B cell (primary cell): ENCODE measurements around the gene EVA1A. TPM values are rescaled to one million over a fixed set of nuclear protein-coding genes. Genes with fewer than 3 reads are reported as not detected.

Experiments used
- ATAC-seq: fragments of 200-7000 bp; cut with Tn5 transposase; one replicate; pipeline ENCODE4 v1.10.0; 2021; ENCODE audit warnings: low read depth, mild to moderate bottlenecking, moderate number of reproducible peaks, moderate library complexity
- CTCF ChIA-PET: fragments of 350-600 bp; sonication (Branson Sonifier 250); formaldehyde crosslinking; loops from one replicate; lab custom pipeline; 2021; ENCODE audit warnings: antibody characterized with exemption, inconsistent platforms; lab: Charles Lee
- POLR2A ChIA-PET: fragments of 350-600 bp; sonication (Branson Sonifier 250); formaldehyde crosslinking; loops from one replicate; lab custom pipeline; 2021; ENCODE audit warnings: antibody characterized with exemption; lab: Charles Lee
- DNase-seq: peaks from one replicate; pipeline ENCODE4 v3.0.0; 2013
- H2AFZ ChIP-seq: 2 replicates; pipeline ENCODE4 v1.6.1; 2012; ENCODE audit warnings: mild to moderate bottlenecking, low read depth, low read length; ENCODE audit not compliant: insufficient read depth, poor library complexity, severe bottlenecking
- H3K27ac ChIP-seq, 2 donors: 1 replicate in 1 of 2; 2 replicates in 1 of 2; pipeline ENCODE4 v1.5.1; 2012 to 2013; ENCODE audit warnings: low read length in 2 of 2, mild to moderate bottlenecking in 2 of 2, moderate library complexity in 1 of 2
- H3K27me3 ChIP-seq, 4 experiments: fragments of 200-600 bp in 1 of 4; sonication (generic) in 1 of 4; replicated peaks in 1 of 4; 1 replicate in 2 of 4; 2 replicates in 2 of 4; pipeline versions ENCODE4 v1.6.1 to v1.7.0; 2013 to 2016; ENCODE audit warnings: low read length in 3 of 4, mild to moderate bottlenecking in 2 of 4, mixed read lengths in 1 of 4, moderate library complexity in 1 of 4; ENCODE audit not compliant: insufficient read depth in 4 of 4, control insufficient read depth in 3 of 4; ENCODE audit errors: control extremely low read depth in 1 of 4
- H3K36me3 ChIP-seq, 2 experiments: replicated peaks in 1 of 2; 1 replicate in 1 of 2; 2 replicates in 1 of 2; pipeline versions ENCODE4 v1.6.1 to v1.7.1; 2013; ENCODE audit warnings: low read length in 1 of 2; ENCODE audit not compliant: insufficient read depth in 2 of 2, control insufficient read depth in 1 of 2; ENCODE audit errors: control extremely low read depth in 1 of 2, extremely low read depth in 1 of 2
- H3K4me1 ChIP-seq, 2 donors: fragments of 200-600 bp in 1 of 2; sonication (generic) in 1 of 2; 1 replicate in 1 of 2; 2 replicates in 1 of 2; pipeline versions ENCODE4 v1.5.1 to v1.6.1; 2013 to 2017; ENCODE audit warnings: low read length in 2 of 2; ENCODE audit not compliant: control insufficient read depth in 2 of 2, insufficient read depth in 2 of 2
- H3K4me2 ChIP-seq: replicated peaks from 2 replicates; pipeline ENCODE3; 2012; ENCODE audit warnings: mild to moderate bottlenecking, low read depth, low read length; ENCODE audit not compliant: poor library complexity, severe bottlenecking
- H3K4me3 ChIP-seq, 5 experiments: fragments of 200-600 bp in 1 of 5; sonication (generic) in 1 of 5; 1 replicate in 3 of 5; 2 replicates in 2 of 5; pipeline versions ENCODE4 v1.5.1 to v1.7.0; 2011 to 2016; ENCODE audit warnings: low read length in 4 of 5, mild to moderate bottlenecking in 4 of 5, low read depth in 2 of 5, control low read depth in 1 of 5, moderate library complexity in 1 of 5; ENCODE audit not compliant: insufficient read depth in 1 of 5; ENCODE audit errors: control extremely low read depth in 1 of 5, extremely low read depth in 1 of 5
- H3K79me2 ChIP-seq: fragments of 200-600 bp; sonication (generic); one replicate; pipeline ENCODE4 v1.6.0; 2016; ENCODE audit warnings: low read length; ENCODE audit not compliant: control insufficient read depth, insufficient read depth
- H3K9ac ChIP-seq: fragments of 200-600 bp; sonication (generic); 2 replicates; pipeline ENCODE4 v1.6.1; 2017; ENCODE audit warnings: mild to moderate bottlenecking, low read length, moderate library complexity
- H3K9me3 ChIP-seq, 3 donors: one replicate each; pipeline versions ENCODE4 v1.6.1 to v1.7.1; 2013; ENCODE audit warnings: low read length in 2 of 3; ENCODE audit not compliant: control insufficient read depth in 2 of 3, insufficient read depth in 1 of 3; ENCODE audit errors: control extremely low read depth in 1 of 3
- H4K20me1 ChIP-seq: 2 replicates; pipeline ENCODE4 v1.6.0; 2012; ENCODE audit warnings: mild to moderate bottlenecking, low read length; ENCODE audit not compliant: insufficient read depth, control insufficient read depth, poor library complexity, severe bottlenecking
- H3K27ac Mint-ChIP-seq: one replicate; pipeline ENCODE4 v1.8.0; 2021; ENCODE audit warnings: mixed read lengths
- H3K27me3 Mint-ChIP-seq: one replicate; pipeline ENCODE4 v1.8.0; 2021; ENCODE audit warnings: mixed read lengths
- H3K4me1 Mint-ChIP-seq: one replicate; pipeline ENCODE4 v1.8.0; 2021; ENCODE audit warnings: mixed read lengths
- H3K4me3 Mint-ChIP-seq: one replicate; pipeline ENCODE4 v1.8.0; 2021; ENCODE audit warnings: mixed read lengths
- H3K9me3 Mint-ChIP-seq: one replicate; pipeline ENCODE4 v1.8.0; 2022; ENCODE audit warnings: mixed read lengths; ENCODE audit not compliant: insufficient read depth
- EZH2 ChIP-seq: IDR thresholded peaks from 2 replicates; pipeline ENCODE4 v1.6.1; 2012; ENCODE audit warnings: borderline replicate concordance, low read depth, mild to moderate bottlenecking, moderate library complexity, low read length; ENCODE audit not compliant: insufficient read depth, poor library complexity, severe bottlenecking
- WGBS: methylation state at CpG from one replicate; pipeline ENCODE4 v1.1.5; 2013; ENCODE audit warnings: missing lambda C conversion rate; ENCODE audit not compliant: insufficient coverage; 5-methylcytosine and 5-hydroxymethylcytosine counted together
- intact Hi-C: fragments of 100-400 bp; cut with micrococcal nuclease; formaldehyde crosslinking; loops from one replicate; pipeline ENCODE4 v1.10.0; 2022
- polyA plus RNA-seq: library from polyadenylated mRNA; depleted of rRNA; stranded (reverse); fragments of >200 nt; gene quantifications from 2 replicates; pipeline ENCODE4 v1.2.3, GENCODE V29; 2012
- total RNA-seq, 2 donors: library from RNA; stranded (reverse); fragments of 120-200 nt in 1 of 2; gene quantifications; 1 replicate in 1 of 2; 2 replicates in 1 of 2; pipeline versions ENCODE4 v1.2.3 to v1.2.4, GENCODE V29; 2013 to 2022
- TF ChIP-seq, protein P1 (sequence below): fragments of 200-600 bp; IDR thresholded peaks from one replicate; pipeline ENCODE4 v1.8.0; 2022; ENCODE audit warnings: antibody characterized with exemption, mild to moderate bottlenecking

Gene EVA1A
- total and polyA plus RNA-seq, 2 donors (not counting 1 experiment from before 2014, with no cell fraction given), result not detected

DNA sequence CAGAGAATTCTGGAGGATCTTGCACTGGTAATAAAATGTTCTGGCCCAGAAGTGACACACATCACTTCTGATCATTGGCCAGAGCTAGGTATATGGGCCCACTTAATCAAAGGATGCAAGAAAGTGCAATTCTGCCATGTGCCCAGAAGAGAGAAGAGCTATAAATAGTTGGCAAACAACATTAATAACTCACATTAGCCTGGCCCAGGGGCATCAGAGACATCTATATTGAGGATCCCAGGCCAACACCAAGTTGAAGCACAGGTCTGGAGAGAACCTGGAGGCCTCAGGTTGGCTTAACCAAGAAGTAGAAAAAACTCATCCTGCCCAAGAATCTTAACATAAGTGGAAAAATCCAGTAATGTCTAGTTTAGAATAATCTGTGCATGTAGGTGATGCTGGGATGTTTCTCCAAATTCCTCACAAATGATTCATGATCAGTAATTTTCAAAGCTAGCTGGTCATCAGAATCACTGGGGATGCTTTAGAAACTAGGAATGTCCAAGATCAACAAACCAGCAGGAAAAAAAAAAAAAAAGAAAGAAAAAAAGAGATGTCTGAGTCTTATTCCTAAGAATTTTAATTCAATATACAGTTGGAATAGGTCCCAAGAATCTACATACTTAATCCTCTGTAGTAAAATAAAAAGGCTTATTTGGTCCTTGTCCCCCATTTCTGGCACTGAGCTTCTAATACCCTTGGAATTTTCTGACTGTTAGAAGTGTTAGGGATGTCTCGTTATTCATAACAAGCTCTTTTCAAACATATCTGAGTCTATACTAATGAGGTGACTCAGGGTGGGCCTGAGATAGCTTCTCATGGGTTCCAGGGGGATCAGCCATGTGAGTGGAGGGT lies 35.0 kb upstream of the EVA1A start:
- no peaks in the 10 kb centered on the region for H3K4me1 ChIP-seq
- ChIA-PET CTCF (interaction anchor here (0.5 to 1.1 kb wide), 2 partner anchors 12 to 181 kb away, joined by 4 to 6 read pairs; no protein-coding TSS in a partner anchor), POLR2A (no interaction called here)
- H3K27me3 Mint-ChIP-seq, result peaks cover 6% of the 10 kb centered on the region
- no peak overlapping the region for H3K4me3 Mint-ChIP-seq
- H3K79me2 ChIP-seq, result no peaks in the 10 kb centered on the region
- ATAC-seq, result no peak
- no peaks in the 10 kb centered on the region for H4K20me1 ChIP-seq
- WGBS, result no CpG with 5 or more reads among the region's 1 CpG
- H3K9me3 ChIP-seq, result peaks cover 0 to 6% (median 0%) of the 10 kb centered on the region in 3 donors
- no peak for DNase-seq
- no peaks in the 10 kb centered on the region for H3K4me1 Mint-ChIP-seq
- no peak overlapping the region for H3K4me3 ChIP-seq
- no peaks in the 10 kb centered on the region for H3K9me3 Mint-ChIP-seq
- intact Hi-C loops, result no loop called here
- no peak overlapping the region for H2AFZ ChIP-seq
- no peak overlapping the region for H3K9ac ChIP-seq
- H3K27me3 ChIP-seq, result no peaks in the 10 kb centered on the region
- no peak overlapping the region for H3K4me2 ChIP-seq
- no peaks in the 10 kb centered on the region for H3K36me3 ChIP-seq
- H3K27ac ChIP-seq, result no peak overlapping the region
- H3K27ac Mint-ChIP-seq, result no peak overlapping the region
- no peak for TF ChIP-seq EZH2
- TF ChIP-seq, protein P1, sequence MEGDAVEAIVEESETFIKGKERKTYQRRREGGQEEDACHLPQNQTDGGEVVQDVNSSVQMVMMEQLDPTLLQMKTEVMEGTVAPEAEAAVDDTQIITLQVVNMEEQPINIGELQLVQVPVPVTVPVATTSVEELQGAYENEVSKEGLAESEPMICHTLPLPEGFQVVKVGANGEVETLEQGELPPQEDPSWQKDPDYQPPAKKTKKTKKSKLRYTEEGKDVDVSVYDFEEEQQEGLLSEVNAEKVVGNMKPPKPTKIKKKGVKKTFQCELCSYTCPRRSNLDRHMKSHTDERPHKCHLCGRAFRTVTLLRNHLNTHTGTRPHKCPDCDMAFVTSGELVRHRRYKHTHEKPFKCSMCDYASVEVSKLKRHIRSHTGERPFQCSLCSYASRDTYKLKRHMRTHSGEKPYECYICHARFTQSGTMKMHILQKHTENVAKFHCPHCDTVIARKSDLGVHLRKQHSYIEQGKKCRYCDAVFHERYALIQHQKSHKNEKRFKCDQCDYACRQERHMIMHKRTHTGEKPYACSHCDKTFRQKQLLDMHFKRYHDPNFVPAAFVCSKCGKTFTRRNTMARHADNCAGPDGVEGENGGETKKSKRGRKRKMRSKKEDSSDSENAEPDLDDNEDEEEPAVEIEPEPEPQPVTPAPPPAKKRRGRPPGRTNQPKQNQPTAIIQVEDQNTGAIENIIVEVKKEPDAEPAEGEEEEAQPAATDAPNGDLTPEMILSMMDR, result no peak

DNA sequence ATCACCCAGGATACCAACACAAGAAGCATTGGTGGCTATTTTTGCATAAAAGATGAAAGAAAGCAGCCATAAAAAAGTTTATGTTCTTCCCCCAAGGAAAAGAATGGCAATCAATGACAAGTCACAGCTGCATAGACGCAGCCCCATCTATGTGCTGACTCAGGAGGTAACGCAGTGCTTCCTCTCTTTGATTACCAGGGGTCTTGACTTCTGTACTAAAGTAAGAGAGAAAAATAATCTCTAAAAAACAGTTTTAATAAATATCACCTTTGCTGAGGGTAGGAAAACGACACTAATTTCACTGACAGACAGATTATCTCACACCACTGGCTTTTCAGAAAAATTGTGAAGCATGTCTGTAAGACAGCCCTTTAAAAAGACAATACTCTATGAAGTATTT lies 33.9 kb upstream of the EVA1A start:
- no peak overlapping the region for H3K9ac ChIP-seq
- H3K4me1 ChIP-seq, result no peaks in the 10 kb centered on the region
- Mint-ChIP-seq H3K4me3 (no peak overlapping the region), H3K27ac (no peak overlapping the region), H3K4me1 (no peaks in the 10 kb centered on the region), H3K9me3 (no peaks in the 10 kb centered on the region), H3K27me3 (peaks cover 8% of the 10 kb centered on the region)
- H3K36me3 ChIP-seq, result no peaks in the 10 kb centered on the region
- H3K79me2 ChIP-seq, result no peaks in the 10 kb centered on the region
- H3K27ac ChIP-seq, result no peak overlapping the region
- H3K27me3 ChIP-seq, result no peaks in the 10 kb centered on the region
- H3K9me3 ChIP-seq, result peaks cover 0 to 6% (median 0%) of the 10 kb centered on the region in 3 donors
- TF ChIP-seq, protein P1, result no peak
- TF ChIP-seq EZH2, result no peak
- H2AFZ ChIP-seq, result no peak overlapping the region
- no peaks in the 10 kb centered on the region for H4K20me1 ChIP-seq
- DNase-seq (no peak), ATAC-seq (no peak)
- no CpG with 5 or more reads among the region's 3 CpGs for WGBS
- no peak overlapping the region for H3K4me2 ChIP-seq
- intact Hi-C loops, result no loop called here
- no peak overlapping the region for H3K4me3 ChIP-seq
- ChIA-PET POLR2A (no interaction called here), CTCF (no interaction called here)
